GM12865 (cell line): ENCODE data around the gene FSTL1.

Experiments used
- DNase-seq: peaks from one replicate; pipeline ENCODE4 v3.0.0; 2010; ENCODE audit warnings: low read depth
- H3K4me3 ChIP-seq: 2 replicates; pipeline ENCODE4 v1.5.1; 2011; ENCODE audit warnings: mild to moderate bottlenecking, low read depth, low read length, control low read depth
- CTCF ChIP-seq: IDR thresholded peaks from 2 replicates; pipeline ENCODE4 v1.5.1; 2011; ENCODE audit warnings: low read length, control low read depth, low read depth, inconsistent platforms; ENCODE audit not compliant: insufficient read depth; ENCODE audit errors: missing control alignments

FSTL1 gene

DNA sequence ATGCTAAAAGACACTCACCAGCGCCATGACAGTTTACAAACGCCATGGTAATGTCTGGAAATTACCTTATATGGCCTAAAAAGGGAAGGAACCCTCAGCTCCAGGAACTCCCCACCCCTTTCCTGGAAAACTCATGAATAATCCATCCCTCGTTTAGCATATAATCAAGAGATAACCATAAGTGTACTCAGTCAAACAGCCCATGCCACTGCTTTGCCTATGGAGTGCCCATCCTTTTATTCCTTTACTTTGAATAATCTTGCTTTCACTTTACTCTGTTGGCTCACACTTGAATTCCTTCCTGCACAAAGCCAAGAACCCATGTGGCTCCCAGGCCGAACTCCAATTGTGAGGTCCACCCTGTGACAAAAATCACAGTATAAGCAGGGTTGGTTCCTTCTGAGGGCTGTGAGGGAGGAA, 19.1 kb upstream of the FSTL1 start:
- TF ChIP-seq CTCF = no peak
- no peak for DNase-seq
- no peak overlapping the region for H3K4me3 ChIP-seq

GRCh38 chr3:120469440-120469839, 18.6 kb upstream of the FSTL1 start:
- DNase-seq = no peak
- no peak overlapping the region for H3K4me3 ChIP-seq
- TF ChIP-seq CTCF = no peak

GRCh38 chr3:120468635-120469295, 18.0 kb upstream of the FSTL1 start:
- DNase-seq = no peak
- no peak overlapping the region for H3K4me3 ChIP-seq
- no peak for TF ChIP-seq CTCF

GRCh38 chr3:120462409-120462959, 11.7 kb upstream of the FSTL1 start:
- no peak for TF ChIP-seq CTCF
- no peak overlapping the region for H3K4me3 ChIP-seq
- no peak for DNase-seq

DNA sequence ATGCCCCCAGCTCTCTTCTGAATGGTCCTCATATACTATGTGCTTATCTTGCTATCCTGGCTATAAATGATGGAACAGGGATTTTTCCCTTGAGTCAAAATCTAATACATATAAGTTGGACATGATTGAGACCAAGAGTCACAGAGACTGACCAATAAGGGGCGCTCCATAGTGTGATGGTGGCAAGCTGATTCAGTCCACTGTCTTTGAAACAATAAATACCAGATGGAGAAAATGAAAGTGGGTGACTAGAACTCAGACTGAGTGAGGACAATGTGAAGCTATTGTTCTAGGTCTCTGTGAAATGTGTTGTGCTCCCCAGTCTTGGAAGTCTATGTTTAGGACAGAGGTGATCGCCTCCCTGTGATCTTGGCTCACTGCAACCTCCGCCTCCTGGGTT, 10.6 kb upstream of the FSTL1 start:
- DNase-seq = no peak
- no peak for TF ChIP-seq CTCF
- H3K4me3 ChIP-seq = no peak overlapping the region

DNA sequence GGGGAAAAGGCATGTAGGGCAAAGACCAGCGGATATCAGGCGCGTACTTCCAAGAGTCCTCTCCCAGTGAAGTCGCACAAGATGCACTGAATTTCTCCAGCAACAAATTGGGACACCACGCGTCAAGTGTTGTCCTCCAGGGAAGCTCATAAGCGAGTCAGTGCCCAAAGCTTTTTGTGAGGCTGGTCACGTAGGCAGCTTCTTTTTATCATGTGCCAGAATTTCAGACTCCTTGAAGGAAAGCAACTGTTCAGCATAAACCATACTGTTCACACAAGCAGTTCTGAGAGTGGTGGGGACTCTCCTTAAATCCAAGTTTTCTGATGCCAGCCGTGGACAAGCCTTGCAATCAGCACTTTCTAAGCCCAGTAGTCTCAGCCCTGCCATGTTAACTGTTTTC, 10.1 kb upstream of the FSTL1 start:
- TF ChIP-seq CTCF = no peak
- DNase-seq = no peak
- no peak overlapping the region for H3K4me3 ChIP-seq
